Stimulated activated CD4-positive, alpha-beta T cell treated with anti-CD3 and anti-CD28 coated beads, TNF-alpha, amount 100 ng/mL, for 24 hours (primary cell): ENCODE data around the gene LNX1.

Experiments
- DNase-seq, 3 experiments: peaks; one replicate each; pipeline ENCODE4 v3.0.0-alpha.2; 2020; ENCODE audit warnings: low read depth in 3 of 3

Gene LNX1

GRCh38 chr4:53535567-53535966 is 55.7 kb downstream of the LNX1 start:
- DNase-seq: no peak

DNA sequence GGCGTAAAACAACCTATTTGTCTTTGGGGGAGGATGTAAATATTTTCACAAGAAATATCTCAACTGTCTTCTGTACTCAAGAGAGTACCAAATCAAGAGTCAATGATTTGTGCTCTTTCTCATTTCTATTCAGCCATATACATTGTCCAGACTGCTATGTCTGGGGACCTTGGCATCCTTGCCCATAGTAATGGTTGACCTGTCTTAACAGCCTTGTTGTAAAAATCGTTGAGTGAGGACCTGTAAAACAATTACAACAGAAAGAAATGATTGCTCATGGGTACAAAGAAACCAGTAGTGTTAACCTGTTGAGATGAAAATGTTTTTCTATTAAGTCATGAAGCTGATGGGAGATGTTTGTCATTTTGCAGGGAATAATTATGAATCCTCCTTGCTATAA is 56.6 kb downstream of the LNX1 start:
- DNase-seq: no peak

GRCh38 chr4:53532521-53532920 is 58.8 kb downstream of the LNX1 start:
- DNase-seq: no peak

DNA sequence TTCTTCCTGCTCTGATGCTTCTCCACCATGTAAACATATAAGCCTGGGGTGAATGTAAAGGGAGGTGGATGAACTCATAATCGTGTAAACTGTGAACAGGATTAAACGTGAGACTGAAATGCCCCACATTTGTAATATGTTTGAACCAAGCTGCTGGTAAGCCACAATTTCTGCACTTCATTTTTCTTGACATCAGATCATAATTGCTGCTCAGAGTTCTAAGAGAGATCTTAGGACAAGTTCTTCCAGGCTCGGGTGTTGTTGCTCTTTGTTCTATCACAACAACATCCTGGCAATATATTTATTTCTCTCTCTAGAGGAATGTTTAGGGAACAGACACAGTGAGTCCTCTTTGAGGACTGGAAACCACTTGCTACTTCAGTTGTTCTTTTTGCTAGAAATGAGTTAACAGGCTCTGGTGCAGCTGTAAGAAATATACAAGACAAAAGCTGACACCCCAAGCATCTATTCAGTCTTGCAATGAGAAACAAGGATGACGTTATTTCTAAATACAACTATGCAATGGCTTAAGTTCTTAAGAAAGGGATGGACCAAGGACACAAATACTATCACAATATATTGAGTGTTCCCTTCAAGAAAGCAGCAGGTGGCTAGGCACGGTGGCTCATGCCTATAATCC is 59.6 kb downstream of the LNX1 start:
- no peak for DNase-seq

GRCh38 chr4:53529025-53529424 is 62.3 kb downstream of the LNX1 start:
- DNase-seq: no peak

DNA sequence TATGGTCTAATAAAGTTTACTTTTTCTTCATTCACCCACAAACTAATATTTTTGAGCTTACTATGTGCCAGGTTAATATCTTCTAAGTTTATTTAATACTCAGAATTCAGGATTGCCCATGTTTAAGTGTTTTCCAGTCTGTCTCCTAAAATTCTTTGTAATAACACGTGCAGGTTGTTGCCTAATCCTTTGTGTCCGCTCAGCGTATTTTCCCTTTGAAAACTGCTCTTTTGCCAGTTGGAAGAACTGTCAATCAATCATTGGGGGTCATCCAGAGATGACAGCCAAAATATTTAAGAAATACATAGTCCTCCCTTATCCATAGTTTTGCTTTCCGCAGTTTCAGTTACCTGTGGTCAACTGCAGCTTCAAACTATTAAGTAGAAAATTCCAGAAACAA is 63.4 kb downstream of the LNX1 start:
- DNase-seq: no peak

DNA sequence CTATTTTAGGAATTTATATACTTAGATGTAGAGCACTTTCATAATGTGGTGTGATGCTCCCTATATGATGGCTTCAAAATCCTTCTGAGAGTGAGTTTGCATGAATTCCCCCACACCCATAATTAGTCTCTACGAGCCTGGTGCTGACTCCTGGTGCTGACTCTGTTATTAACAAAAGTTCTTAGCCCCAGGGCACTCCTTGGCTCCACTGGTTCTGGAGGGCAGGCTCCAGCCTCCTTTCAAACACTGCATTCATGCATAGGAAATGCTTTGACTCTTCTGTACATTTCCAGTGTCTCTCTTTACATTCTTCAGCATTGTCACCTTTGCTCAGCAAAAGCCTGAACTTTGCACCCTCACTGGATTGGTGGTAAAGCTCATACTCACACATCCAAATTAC is 64.0 kb downstream of the LNX1 start:
- DNase-seq: no peak

DNA sequence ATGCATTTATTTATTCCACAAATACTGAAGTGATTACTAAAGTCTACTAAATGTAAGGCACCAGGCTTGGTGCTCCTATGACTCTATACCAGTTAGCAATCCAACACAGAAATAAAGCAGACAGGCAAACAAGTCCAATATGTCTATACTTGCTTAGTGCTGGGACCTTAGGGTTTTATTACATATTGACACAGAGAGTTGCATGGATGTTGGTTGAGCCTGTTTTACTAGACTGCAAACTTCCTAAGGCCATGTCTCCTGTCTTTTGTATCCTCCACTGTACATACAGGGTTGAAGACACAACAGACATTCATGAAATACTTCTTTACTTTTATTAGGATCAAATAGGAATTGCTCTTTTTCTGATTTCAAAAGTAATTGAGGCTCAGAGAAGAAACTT is 69.0 kb downstream of the LNX1 start:
- no peak for DNase-seq

GRCh38 chr4:53520116-53520515 is 71.2 kb downstream of the LNX1 start:
- no peak for DNase-seq

- no peak for DNase-seq
These were observed 72.5 kb downstream of the LNX1 start for GRCh38 chr4:53518807-53519206.

DNA sequence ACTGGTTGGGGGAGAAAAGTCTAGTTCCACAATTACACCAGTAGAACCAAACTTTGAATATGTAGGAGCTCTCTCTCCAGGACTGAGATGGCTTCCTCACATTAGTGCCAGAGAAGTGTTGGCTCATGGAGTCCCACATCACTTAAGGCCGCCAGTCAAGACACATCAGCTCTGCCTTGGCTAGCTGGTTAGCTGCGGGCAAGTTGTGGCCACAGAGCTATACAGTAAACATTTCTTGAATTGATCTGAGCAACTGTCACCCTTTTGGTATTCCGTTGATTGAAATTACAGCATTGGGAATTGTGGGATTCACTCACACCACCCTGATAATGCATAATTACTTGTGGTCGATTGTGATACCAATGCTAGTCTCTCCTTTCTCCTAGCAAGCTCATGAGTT is 76.2 kb downstream of the LNX1 start:
- no peak for DNase-seq

DNA sequence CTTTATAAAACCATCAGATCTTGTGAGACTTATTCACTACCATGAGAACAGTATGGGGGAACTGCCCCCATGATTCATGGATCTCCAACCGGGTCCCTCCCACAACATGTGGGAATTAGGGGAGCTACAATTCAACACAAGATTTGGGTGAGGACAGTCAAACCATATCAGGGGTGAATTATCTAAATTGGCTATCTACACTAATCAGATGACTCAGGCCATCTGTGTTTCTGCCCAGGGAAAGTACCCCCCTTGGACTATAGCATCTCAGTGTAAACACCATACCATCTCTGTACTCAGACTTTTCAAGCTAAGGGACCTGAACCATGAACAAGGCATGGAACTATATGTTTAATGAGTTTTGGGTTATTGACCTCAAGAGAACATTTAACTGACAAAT is 76.8 kb downstream of the LNX1 start:
- no peak for DNase-seq

DNA sequence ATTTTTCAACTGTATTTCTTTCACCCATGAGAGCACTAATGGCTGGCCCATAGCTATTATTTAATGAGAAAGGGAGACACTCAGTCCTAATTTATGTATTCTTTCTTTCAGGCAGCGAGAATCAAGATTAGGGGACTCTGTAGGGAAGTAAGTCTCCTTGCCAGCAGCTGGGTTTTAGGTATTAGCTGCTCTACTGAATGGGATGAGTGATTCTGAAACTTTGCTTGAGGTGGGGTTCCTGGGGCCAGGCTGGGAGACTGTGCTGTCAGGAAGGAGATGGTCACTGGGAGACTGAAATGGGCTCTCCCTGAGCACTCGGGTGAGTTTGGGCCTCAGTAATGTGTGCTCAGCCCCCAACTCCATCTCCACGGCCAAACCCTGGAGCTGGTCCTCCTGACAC is 78.7 kb downstream of the LNX1 start:
- DNase-seq: no peak

DNA sequence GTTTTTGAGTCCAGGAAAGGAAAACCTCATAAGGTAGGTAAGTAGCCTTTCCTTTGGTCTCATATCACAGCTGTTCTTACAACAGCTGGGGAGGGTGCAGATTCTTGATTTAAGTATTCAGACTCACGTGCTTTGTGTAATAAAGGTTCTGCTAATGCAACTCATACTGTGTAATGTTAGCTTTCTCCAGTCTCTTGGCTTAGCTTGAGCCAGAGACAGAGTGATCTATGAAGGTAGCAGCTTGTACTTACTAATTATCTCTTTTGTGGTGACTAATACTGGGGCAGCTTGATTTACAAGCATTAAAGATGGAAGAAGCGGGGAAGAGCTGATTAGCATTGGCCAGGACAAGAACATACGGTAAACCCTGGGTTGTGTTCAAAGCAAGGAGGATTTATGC is 80.3 kb downstream of the LNX1 start:
- DNase-seq: no peak

DNA sequence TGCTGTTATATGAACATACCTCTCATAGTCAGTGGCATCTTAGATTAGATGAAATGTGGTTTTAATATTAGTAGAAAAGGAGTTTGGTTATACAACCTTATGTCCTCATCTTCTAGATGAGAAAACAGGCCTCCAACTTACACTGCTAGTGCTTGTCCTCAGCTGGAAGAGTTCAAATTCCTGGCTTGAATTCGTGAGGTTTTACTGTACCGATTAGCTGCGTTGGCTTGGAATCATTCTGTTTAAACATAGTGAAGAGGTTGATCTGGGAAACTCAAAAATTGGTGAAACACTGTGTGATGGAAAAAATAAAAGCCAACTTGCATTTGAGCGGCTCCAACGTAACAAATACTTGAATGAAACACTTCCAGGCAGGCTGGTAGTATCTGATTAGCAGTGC is 81.0 kb downstream of the LNX1 start:
- no peak for DNase-seq

GRCh38 chr4:53508446-53508845 is 82.8 kb downstream of the LNX1 start:
- no peak for DNase-seq

DNA sequence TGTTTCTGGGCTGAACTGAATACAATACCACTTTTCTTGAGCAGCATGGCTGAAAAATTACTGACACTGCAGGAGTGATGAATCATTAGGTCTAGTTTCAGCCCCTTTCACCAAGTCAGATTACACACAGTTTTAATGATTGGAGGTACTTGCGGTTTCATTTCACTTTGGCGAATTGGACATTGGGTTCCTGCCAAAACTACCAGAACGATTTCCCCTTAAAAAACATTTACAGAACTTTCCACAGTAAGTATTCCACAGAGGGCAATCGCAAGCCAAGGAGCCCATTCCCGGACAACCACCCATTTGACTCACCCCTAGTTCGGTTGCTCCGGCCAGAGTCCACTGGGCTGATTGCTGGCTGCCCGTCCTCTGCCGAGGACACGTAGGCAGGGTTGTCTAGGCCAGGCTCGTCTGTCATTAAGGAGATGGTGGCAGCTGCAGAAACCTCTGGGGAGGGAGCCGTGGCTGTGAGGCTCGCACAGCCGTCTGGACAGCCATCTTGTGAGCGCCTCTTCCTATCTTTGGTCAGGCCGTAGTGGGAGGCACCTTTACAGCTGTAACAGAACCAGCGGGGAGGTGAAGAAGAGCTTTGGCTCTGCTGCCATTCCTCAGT is 83.5 kb downstream of the LNX1 start:
- no peak for DNase-seq

- DNase-seq: no peak
These were observed 84.2 kb downstream of the LNX1 start for GRCh38 chr4:53507058-53507457.

- DNase-seq: no peak
These were observed 85.3 kb downstream of the LNX1 start for GRCh38 chr4:53505947-53506346.

DNA sequence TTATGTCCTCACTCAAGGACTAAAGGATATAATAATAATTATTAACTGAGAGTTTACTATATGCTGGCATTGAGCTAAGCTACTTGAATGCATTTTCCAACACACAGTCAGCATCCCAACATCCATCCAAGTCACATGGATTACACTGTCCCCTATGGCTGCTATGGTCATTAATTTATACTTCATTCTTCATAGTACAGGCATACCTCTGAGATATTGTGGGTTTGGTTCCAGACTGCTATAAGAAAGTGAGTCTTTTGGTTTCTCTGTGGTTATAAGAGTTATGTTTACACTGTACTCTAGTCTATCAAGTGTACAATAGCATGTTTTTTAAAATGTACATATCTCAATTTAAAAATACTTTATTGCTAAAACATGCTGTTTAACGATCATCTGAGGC is 89.2 kb downstream of the LNX1 start:
- DNase-seq: no peak

GRCh38 chr4:53501561-53501960 is 89.7 kb downstream of the LNX1 start:
- DNase-seq: no peak

- no peak for DNase-seq
These were observed 90.7 kb downstream of the LNX1 start for GRCh38 chr4:53500546-53500945.

- no peak for DNase-seq
These were observed 91.5 kb downstream of the LNX1 start for GRCh38 chr4:53499791-53500190.

DNA sequence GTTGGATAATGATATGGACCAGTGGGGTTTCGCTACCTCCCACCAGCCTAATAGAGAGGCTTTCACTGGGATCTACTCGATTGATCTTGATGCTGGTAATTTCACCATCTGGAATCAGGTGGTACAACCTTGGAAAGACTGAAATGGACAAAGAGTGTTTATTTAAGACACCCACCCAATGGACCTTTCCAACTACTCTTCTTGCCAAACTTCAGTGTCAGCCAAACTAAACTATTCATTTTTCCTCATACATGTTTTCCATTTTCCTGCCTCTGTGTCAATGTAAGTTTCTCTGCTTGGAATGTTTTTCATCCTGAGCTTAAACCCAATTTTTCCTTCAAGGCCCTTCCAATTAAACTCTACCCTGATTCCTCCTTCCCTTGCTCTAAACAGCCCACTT is 92.6 kb downstream of the LNX1 start:
- no peak for DNase-seq
